Tibial nerve (tissue), 4 donors: ENCODE measurements around the gene HES5. TPM values are rescaled to one million over a fixed set of nuclear protein-coding genes. Genes with fewer than 3 reads are reported as not detected.
A peak's percentile ranks its signal among the peaks of the same experiment; 100 is the strongest.

Experiments
- DNase-seq, 2 donors: peaks; one replicate each; pipeline ENCODE4 v3.0.0-alpha.2; 2019; ENCODE audit warnings: low spot score in 2 of 2
- H3K27ac ChIP-seq, 4 donors: fragments of 200-600 bp; sonication (generic) in 3 of 4; one replicate each; pipeline ENCODE4 v1.5.1; 2017 to 2019; ENCODE audit warnings: mild to moderate bottlenecking in 1 of 4
- H3K27me3 ChIP-seq, 2 donors: fragments of 200-600 bp; sonication (generic) in 1 of 2; one replicate each; pipeline versions ENCODE4 v1.5.1 to v1.6.0; 2017 to 2019
- H3K36me3 ChIP-seq, 3 donors: fragments of 200-600 bp; sonication (generic); one replicate each; pipeline ENCODE4 v1.5.1; 2018 to 2019
- H3K4me1 ChIP-seq, 4 donors: fragments of 200-600 bp; sonication (generic) in 3 of 4; one replicate each; pipeline ENCODE4 v1.5.1; 2017 to 2019
- H3K4me3 ChIP-seq, 4 donors: fragments of 200-600 bp; sonication (generic) in 3 of 4; one replicate each; pipeline ENCODE4 v1.5.1; 2017 to 2019; ENCODE audit warnings: mild to moderate bottlenecking in 1 of 4, moderate library complexity in 1 of 4
- H3K9me3 ChIP-seq, 4 donors: fragments of 200-600 bp; sonication (generic) in 3 of 4; one replicate each; pipeline ENCODE4 v1.5.1; 2017 to 2019
- EP300 ChIP-seq, 2 donors: sonication (generic); formaldehyde crosslinking; IDR thresholded peaks; one replicate each; pipeline ENCODE4 v1.6.1; 2017; ENCODE audit warnings: antibody characterized with exemption in 2 of 2, mild to moderate bottlenecking in 1 of 2
- POLR2A ChIP-seq, 2 donors: fragments of 450-650 bp; IDR thresholded peaks; one replicate each; pipeline ENCODE4 v1.6.1; 2017; ENCODE audit warnings: antibody characterized with exemption in 2 of 2, mild to moderate bottlenecking in 2 of 2, moderate library complexity in 2 of 2
- WGBS, 2 donors: methylation state at CpG; one replicate each; pipeline ENCODE4 v1.1.5; 2018; 5-methylcytosine and 5-hydroxymethylcytosine counted together
- total RNA-seq, 4 donors: library from RNA; depleted of rRNA; stranded (reverse); fragments of >200 nt; gene quantifications; one replicate each; pipeline ENCODE4 v1.1.0, GENCODE V29; 2016
- TF ChIP-seq, protein P1 (sequence below), 5 experiments: fragments of 200-600 bp in 3 of 5; fragments of 450-650 bp in 2 of 5; sonication (generic) in 3 of 5; IDR thresholded peaks; one replicate each; pipeline ENCODE4 v1.5.1; 2016 to 2019; ENCODE audit warnings: antibody characterized with exemption in 5 of 5, mild to moderate bottlenecking in 3 of 5, moderate library complexity in 2 of 5

HES5 gene
- total RNA-seq, 4 donors from 2014 or later = 0.87 TPM; not detected in 3

DNA sequence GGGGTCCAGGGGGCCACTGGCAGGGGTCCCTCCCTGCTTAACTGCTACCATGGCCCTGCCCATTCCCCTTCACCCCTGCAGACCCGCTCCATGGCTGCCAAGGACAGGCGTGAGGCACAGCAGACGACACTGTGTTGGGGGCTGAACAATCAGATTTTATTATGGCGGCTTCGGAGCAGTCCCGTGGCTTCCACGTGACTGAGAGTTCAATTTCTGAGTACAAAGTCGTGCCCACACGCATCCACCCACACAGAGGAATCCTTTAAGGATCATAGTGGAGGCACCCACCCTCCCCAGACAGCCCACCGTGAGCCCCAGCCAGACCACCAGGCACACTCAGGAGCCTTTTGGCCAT lies 1.5 kb downstream of the HES5 start:
- Histone ChIP-seq H3K4me1 (peaks cover 0 to 72% (median 38%) of the 10 kb centered on the region in 4 donors), H3K9me3 (no peaks in the 10 kb centered on the region), H3K36me3 (no peaks in the 10 kb centered on the region), H3K4me3 (no peak overlapping the region), H3K27me3 (peaks cover 2 to 53% of the 10 kb centered on the region in 2 donors), H3K27ac (peak overlapping the region in 2 of 4 donors; percentile 8 to 38)
- WGBS, 2 donors = 38 to 51% methylated on average over 10 of the region's 10 CpGs
- no peak for TF ChIP-seq EP300 (IDR thresholded peaks at IDR 0.05)
- DNase-seq = no peak

DNA sequence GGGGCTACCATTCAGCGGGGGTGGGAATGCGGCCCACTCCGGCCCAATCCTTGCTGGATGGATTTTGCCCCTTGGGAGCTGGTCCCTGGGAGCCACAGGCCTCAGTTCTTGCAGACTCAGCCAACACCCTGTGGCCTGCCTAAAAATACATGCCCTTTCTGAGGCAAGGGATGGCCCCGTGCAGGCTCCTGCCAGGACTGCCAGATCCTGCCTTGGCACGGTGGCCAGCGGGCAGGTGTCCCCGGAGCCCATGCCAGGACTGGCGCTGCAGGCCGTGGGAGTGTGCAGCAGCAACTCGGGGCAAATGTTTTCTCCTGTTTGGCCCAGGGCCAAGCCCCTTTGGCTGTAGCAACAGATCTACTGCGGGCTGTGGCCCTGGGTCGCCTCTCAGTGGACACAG lies 2.0 kb downstream of the HES5 start:
- Histone ChIP-seq H3K27me3 (peaks cover 2 to 47% of the 10 kb centered on the region in 2 donors), H3K9me3 (no peaks in the 10 kb centered on the region), H3K4me3 (no peak overlapping the region), H3K36me3 (no peaks in the 10 kb centered on the region), H3K27ac (peak overlapping the region in 1 of 4 donors; percentile 8), H3K4me1 (peaks cover 0 to 74% (median 38%) of the 10 kb centered on the region in 4 donors)
- TF ChIP-seq, protein P1, sequence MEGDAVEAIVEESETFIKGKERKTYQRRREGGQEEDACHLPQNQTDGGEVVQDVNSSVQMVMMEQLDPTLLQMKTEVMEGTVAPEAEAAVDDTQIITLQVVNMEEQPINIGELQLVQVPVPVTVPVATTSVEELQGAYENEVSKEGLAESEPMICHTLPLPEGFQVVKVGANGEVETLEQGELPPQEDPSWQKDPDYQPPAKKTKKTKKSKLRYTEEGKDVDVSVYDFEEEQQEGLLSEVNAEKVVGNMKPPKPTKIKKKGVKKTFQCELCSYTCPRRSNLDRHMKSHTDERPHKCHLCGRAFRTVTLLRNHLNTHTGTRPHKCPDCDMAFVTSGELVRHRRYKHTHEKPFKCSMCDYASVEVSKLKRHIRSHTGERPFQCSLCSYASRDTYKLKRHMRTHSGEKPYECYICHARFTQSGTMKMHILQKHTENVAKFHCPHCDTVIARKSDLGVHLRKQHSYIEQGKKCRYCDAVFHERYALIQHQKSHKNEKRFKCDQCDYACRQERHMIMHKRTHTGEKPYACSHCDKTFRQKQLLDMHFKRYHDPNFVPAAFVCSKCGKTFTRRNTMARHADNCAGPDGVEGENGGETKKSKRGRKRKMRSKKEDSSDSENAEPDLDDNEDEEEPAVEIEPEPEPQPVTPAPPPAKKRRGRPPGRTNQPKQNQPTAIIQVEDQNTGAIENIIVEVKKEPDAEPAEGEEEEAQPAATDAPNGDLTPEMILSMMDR (IDR thresholded peaks at IDR 0.05) = no peak
- no peak for TF ChIP-seq EP300 (IDR thresholded peaks at IDR 0.05)
- no peak for TF ChIP-seq POLR2A (IDR thresholded peaks at IDR 0.05)
- no peak for DNase-seq
- WGBS, 2 donors = 68 to 79% methylated on average over 8 to 12 of the region's 12 CpGs

DNA sequence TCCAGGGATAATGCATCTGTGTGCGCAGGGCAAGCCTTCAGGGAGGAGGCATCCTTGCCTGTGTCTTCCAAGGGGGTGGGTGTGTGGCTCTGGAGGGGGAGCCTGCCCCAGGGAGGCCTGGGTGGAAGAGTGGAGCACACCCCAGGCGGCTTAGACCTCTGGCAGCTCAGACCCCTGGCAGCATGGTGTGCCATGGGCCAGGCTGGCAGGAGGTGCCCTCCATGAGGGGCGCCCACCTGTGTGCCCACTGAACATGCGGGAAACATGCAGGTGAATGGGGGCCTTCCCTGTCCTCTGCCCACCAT lies 2.6 kb downstream of the HES5 start:
- Histone ChIP-seq H3K27me3 (peaks cover 2 to 42% of the 10 kb centered on the region in 2 donors), H3K4me3 (no peak overlapping the region), H3K4me1 (peaks cover 0 to 75% (median 38%) of the 10 kb centered on the region in 4 donors), H3K9me3 (no peaks in the 10 kb centered on the region), H3K27ac (no peak overlapping the region), H3K36me3 (no peaks in the 10 kb centered on the region)
- WGBS, 2 donors = 92 to 96% methylated on average over 3 to 4 of the region's 4 CpGs
- no peak for DNase-seq
- TF ChIP-seq POLR2A (IDR thresholded peaks at IDR 0.05) (no peak), EP300 (IDR thresholded peaks at IDR 0.05) (no peak)
- TF ChIP-seq, protein P1 (IDR thresholded peaks at IDR 0.05) = no peak

DNA sequence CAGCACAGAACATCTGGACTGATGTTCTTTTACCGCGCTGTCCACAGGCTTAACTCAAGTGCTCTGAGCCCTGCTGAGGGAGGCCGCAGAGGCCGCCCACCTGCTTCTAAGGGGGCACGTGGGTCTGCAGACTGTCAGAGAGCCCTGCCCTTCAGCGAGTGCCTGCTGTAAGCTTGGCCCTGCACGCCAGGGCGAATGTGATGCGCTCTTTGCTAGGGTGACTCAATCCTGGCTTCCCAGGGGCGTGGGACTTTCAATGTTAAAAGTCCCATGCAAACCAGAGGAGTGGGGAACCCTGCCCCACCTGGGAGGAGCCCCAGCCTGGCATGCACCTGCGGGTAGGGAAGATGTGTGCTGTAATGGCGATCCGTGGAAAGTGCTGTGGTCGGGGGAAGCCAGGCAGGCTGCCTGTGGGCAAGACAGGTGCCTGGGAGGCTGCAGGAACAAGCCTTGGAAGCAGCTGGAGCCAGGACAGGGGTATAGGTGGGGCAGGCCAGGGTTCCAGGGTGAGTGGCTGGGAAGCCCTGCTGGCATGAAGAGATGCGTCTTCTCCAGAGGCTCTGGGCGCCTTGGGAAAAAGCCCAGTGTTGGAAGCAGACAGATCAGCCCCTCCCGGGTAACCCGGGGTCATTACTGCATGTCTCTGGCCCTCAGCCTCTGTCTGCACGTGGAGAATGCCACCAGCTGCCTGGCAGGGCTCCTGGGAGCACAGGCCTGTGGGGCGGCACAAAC lies 3.1 kb downstream of the HES5 start:
- TF ChIP-seq EP300 (IDR thresholded peaks at IDR 0.05) (no peak), POLR2A (IDR thresholded peaks at IDR 0.05) (no peak)
- TF ChIP-seq, protein P1 (IDR thresholded peaks at IDR 0.05) = no peak
- Histone ChIP-seq H3K9me3 (no peaks in the 10 kb centered on the region), H3K36me3 (peaks cover 0 to 2% (median 0%) of the 10 kb centered on the region in 3 donors), H3K4me3 (peak overlapping the region; percentile 25 to 92 (median 68)), H3K27ac (peak overlapping the region in 3 of 4 donors; percentile 67 to 87 (median 78)), H3K27me3 (peaks cover 2 to 37% of the 10 kb centered on the region in 2 donors), H3K4me1 (peaks cover 0 to 75% (median 38%) of the 10 kb centered on the region in 4 donors)
- 38 to 45% methylated on average over 10 to 18 of the region's 20 CpGs for WGBS, 2 donors
- DNase-seq = no peak

DNA sequence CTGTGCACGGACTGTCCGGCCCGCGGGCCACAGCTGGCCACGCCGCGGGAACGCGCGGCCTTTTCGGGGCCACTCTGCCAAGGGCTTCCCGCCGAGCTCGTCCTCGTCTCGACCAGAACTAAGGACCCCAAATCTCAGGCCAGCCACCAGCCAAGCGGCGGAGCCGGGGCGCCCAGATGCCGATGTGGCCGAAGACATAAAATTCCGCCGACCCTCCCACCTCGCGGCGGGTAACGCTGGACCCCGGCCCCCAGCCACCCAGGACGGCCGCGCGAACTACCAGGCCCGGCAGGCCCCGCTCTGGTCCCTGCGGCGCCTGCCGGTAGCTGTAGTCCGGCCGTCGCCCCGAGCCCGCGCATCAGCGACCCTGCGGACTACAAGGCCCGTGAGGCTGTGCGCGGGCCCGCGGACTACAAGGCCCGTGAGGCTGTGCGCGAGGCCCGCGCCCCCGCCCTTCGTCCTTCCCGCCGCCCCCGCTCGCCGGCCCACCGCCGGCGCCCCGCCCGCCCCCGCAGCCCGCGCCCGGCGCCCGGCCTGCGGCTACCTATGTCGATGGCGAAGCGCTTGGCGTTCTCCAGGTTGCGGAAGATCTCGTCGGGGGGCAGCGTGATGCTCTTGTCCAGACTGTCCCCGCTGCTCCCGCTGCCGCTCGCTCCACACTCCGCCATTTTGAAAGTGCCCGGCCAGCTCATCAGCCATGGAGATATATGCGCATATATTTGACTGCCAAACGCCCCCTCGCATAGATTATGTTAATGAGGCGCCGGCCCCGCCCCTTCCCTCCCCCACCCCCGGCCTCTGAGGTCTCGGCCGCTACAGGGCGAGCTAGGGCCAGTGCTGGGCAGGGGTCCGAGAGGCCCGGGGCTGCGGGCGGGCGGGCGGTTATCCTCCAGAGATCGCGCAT lies 3.9 kb downstream of the HES5 start, which contains the start of gene PANK4:
Gene PANK4 (minus strand): TSS at position 677 of the 904 bp plus-strand sequence. CDS start 9 bp downstream, at position 668.
- Histone ChIP-seq H3K27ac (peak within 1 kb of the TSS; percentile 53 to 87 (median 80)), H3K27me3 (peaks cover 0 to 29% of the 10 kb centered on the region in 2 donors), H3K36me3 (peaks cover 0 to 10% (median 3%) of the 10 kb centered on the region in 3 donors), H3K4me3 (peak within 1 kb of the TSS; percentile 52 to 92 (median 71)), H3K4me1 (peaks cover 0 to 69% (median 38%) of the 10 kb centered on the region in 4 donors), H3K9me3 (no peaks in the 10 kb centered on the region)
- DNase-seq = peak; percentile 86 to 90
- 0% methylated on average over 8 to 103 of the region's 107 CpGs for WGBS, 2 donors
- peak; percentile 29 to 71 for TF ChIP-seq POLR2A (IDR thresholded peaks at IDR 0.05)
- peak in 1 of 2 donors; percentile 82 for TF ChIP-seq EP300 (IDR thresholded peaks at IDR 0.05)
- TF ChIP-seq, protein P1 (IDR thresholded peaks at IDR 0.05) = peak in 1 of 5 experiments; percentile 57
